Left hindlimb (tissue), 1 donor: ENCODE measurements around the gene CDHR1.
"Not testable (repeated sequence)": the region's sequence is repeated elsewhere in the genome, so short reads cannot be mapped to it uniquely, and the experiment has no call there.

ENCODE experiments used
- DNase-seq: peaks from one replicate; pipeline ENCODE4 v3.0.0-alpha.2; 2018

CDHR1 gene

DNA sequence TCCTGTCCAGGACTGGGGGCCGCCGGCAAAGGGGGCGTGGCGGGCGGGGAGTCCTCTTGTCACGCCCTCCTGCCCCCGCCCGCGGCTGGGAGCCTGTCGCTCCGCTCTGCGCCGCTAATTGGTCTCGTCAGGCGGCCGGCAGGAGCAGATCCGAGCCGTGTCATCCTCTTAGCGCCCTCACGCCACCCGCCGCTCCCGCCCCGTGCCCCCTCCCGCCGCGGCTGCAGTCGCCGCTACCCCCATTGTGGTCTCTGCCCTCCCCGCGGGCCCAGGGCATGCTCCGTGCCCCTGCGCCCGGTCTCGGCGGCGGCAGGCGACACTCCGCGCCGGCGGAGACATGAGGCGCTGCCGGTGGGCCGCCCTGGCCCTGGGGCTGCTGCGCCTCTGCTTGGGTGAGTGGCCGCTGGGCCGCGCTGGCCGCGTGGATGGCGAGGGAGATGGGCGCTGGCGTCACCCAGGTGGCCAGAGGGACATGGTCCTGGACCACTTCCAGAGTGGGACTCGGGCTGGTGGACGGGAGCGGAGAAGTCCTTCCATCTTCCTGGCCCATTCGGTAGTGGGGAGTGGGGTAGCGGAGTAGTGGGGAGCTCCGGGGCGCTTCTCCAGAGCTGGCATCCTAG, at the start of gene CDHR1:
Gene CDHR1, plus strand, starts transcription at position 114 of the 620 bp plus-strand sequence. Its CDS starts 224 bp downstream, at position 338.
- DNase-seq, result no peak

DNA sequence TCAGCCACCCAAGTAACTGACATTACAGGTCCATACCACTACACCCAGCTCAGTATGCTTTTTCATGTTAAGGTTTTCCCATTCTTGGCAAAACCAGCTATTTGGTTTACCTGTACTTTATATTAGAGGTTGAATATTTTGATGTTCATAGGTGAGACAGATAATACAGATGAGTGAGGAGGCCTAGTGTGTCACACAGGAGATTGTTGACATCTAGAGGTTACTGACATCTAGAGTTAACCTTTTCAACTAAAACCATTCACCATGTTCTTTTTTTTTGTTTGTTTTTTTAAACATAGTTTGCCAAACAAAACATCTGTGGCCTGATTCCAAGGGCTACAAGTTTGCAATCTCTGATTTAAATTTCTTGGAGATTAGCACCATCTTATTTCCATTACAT, 47.0 kb upstream of the CDHR1 start:
- DNase-seq, result no peak

DNA sequence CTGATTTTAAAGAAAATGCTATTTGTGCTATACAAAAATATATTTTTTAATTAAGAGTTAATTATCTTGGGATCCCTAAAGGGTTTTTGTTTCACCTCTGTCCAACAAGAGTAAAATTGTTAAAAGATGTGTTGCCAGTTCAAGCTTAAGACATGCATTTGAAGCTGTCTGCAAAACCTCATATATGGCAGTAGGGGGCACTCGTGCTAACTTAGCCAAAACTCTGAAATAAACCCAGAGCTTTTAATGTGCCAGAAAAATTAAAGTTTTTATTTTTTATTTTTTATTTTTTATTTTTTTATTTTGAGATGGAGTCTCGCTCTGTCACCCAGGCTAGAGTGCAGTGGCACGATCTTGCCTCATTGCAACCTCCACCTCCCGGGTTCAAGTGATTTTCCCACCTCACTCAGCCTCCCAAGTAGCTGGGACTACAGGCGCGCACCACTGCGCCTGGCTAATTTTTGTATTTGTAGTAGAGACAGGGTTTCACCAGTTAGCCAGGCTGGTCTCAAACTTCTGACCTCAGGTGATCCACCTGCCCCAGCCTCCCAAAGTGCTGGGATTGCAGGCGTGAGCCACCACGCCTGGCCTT, 46.2 kb upstream of the CDHR1 start:
- not testable (repeated sequence) for DNase-seq

DNA sequence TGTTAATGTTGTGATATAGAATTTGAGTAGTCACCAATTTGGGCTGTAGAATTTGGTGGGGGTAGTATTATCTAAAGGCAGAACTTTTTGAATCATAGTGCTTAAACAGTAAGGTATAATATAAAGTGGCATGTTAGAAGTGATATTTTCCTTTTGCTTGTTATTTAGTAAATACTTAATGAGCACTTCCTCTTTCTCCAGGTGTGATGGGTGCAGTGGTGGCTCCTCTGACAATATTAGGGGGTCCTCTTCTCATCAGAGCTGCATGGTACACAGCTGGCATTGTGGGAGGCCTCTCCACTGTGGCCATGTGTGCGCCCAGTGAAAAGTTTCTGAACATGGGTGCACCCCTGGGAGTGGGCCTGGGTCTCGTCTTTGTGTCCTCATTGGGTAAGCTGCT, 44.5 kb upstream of the CDHR1 start:
- no peak for DNase-seq

DNA sequence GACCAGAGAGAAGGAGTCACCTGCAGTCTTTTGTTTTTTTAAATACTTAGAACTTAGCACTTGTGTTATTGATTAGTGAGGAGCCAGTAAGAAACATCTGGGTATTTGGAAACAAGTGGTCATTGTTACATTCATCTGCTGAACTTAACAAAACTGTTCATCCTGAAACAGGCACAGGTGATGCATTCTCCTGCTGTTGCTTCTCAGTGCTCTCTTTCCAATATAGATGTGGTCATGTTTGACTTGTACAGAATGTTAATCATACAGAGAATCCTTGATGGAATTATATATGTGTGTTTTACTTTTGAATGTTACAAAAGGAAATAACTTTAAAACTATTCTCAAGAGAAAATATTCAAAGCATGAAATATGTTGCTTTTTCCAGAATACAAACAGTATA, 41.6 kb upstream of the CDHR1 start:
- no peak for DNase-seq

DNA sequence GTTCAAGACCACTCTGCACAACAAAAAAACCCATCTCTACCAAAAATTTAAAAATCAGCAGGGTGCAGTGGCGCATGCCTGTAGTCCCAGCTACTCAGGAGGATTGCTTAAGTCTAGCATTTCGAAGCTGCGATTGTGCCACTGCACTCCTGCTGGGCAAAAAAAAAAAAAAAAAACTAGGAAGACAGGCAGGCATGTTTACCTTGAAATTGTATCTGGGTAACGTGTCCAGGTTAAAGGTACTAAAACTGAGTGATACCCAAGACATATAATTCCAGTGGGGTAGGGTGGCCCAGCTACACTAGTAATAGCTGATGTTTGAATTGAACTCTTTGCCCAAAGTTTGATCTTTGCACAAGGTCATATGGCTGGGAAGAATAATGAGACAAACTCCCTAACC, 38.8 kb upstream of the CDHR1 start:
- no peak for DNase-seq

DNA sequence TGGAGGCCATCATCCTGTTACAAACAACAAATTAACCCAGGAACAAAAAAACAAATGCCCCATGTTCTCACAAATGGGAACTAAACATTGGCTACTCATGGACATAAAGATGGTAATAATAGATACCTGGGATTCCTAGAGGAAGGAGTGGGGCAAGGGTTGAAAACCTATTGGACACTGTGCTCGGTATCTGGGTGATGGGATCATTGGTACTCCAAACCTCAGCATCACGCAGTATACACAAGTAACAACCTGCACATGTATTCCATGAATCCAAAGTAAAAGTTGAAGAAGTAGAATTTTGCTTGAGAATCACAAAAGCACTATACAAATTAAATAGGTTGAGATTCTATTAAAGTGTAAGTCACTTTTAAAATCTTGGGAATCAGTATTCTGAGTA, 38.3 kb upstream of the CDHR1 start:
- no peak for DNase-seq

DNA sequence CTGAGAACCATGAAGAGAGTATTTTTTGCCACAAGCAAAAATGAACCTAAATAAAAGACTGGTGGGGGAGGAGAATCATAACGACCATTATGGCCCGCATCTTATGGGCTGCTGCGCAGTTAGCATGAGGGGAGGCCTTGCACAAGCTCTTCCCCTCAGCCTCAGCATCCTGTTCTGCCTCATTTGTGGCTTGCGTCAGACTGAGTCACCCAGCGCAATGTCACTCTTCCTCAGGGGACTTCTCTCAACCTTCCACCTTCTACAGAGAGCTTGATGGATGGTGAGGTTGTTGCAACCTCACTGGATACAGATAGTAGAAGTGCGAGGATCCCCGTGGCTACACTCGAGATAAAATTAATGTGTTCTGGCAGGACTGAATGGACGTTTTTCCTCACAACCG, 37.6 kb upstream of the CDHR1 start:
- no peak for DNase-seq

DNA sequence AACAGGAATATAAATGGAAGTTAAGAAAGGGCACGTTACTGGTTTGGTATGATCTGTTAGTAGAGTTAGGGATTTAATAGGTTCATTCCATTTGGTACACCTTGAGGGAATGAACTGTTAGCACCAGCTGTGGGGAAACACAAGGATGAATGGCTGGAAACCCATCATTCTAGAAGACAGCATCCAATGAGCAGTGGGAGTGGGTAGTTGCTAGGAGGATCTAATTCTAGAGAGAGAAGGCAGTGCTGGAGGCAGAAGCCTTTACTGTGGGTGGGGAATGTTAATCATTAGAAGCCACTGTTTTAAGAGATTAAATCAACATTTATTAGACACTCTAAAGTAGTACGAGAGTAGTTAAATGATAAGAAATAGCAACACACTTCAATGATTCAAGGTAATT, 36.3 kb upstream of the CDHR1 start:
- DNase-seq, result no peak

DNA sequence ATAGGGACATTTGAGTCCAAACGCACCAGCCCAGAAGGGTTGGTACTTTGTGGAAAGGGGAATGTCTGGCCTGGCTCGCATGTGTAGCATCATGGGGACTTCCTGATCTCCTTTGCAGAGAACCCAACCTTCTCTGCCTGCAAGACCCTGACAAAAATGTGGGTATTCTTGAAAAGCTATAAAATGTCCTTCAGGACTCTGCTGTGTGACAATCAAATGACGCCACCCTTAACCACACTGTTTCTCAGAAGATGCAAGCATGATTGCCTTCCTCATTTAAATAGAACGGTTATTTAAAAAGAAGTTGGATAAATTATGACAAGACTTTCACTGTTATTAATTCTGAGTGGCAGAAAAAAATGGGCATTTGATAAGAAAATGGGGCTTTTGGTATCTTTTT, 35.8 kb upstream of the CDHR1 start:
- no peak for DNase-seq

DNA sequence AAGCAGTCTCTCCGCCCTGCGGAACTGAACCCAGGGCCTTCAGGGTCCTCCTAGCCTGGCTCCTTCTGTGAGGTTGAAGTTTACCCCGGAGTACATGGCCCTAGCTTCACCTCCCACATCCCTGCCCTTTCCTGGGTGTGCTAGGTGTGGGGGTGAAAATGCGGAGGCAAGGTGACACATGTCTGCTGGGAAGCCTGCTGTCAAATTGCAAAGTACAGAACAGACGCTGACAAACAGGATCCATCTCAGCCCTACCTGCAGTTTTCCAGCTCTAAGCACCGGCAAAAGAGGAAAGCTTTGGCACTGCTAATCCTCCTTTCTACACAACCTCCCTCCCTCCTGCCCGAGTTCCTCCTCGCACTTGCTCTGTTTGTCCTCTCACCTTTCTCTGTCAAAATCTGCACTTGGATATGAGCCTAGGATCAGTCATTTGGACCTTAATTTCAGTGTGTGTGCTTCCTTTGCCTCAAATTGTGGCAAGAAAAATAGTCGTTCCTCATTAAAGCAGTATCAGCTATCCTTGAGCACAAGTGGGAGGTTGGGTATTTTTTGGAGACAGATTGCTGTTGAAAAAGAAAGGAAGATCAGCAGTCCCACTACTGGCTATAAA, 35.2 kb upstream of the CDHR1 start:
- DNase-seq, result no peak

DNA sequence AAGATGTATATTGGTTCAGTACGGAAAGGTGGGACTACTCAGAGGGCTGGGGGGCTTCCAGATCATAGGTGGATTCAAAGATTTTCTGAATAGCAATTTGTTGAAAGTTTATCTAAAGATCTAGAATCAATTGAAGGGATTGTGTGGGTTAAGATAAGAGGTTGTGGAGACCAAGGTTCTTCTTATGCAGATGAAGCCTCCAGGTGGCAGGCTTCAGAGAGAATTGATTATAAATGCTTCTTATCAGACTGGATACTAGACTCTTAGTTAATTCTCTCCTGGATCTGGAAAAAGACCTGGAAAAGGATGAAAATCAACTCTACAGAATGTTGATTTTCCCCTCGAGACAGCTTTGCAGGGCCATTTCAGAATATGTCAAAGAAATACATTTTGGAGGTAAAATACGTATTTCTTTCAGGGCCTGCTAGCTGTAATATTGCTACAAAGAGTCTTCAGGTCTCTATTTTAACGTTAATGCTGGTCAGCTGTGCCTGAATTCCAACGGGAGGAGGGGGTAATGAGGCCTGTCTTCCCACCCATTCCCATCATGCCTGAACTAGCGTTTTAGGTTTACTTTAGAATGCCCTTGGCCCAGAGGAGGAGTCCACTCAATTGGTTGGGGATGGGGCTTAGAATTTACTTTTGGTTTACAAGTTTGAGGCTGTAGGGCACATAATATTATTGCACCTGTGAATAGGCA, 33.5 kb upstream of the CDHR1 start:
- DNase-seq, result no peak

DNA sequence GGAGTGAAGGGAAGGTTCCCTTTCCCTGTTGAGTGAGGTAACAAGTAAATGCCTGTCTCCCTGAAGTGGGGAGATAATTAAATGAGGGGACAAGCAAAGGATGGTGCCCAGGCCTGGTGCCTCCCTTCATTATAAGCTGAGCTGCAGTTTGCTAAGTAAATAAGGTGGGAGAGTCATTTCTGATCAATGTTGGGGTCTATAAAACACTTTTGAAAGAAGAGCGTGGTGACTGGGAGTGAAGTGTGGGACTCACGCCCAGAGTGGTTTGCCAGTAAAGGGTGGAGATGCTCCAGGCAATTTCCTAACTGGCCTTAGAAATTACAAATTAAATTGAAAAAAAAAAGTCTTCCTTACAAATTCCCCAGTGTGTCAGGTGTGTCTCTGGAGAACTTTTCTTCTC, 30.3 kb upstream of the CDHR1 start:
- DNase-seq, result no peak

DNA sequence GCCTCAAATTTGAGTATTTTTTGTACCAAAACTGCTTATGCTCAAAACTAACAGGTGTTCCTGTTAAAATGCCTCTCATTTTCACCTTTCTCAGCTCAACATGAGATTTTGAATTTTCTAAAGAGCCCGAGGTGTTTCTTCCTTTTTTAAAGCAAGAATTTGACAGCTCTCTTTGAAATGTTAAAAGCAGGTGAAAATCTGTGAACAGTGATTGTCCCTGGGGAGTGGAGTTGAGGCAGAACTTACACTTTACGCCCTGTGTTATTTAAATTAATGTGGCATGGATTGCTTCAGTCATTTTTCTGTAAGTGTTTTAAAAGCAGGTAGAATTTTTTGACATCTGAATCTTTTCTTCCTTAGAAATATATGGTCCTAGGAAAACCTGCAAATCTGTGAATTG, 29.9 kb upstream of the CDHR1 start:
- DNase-seq, result no peak

DNA sequence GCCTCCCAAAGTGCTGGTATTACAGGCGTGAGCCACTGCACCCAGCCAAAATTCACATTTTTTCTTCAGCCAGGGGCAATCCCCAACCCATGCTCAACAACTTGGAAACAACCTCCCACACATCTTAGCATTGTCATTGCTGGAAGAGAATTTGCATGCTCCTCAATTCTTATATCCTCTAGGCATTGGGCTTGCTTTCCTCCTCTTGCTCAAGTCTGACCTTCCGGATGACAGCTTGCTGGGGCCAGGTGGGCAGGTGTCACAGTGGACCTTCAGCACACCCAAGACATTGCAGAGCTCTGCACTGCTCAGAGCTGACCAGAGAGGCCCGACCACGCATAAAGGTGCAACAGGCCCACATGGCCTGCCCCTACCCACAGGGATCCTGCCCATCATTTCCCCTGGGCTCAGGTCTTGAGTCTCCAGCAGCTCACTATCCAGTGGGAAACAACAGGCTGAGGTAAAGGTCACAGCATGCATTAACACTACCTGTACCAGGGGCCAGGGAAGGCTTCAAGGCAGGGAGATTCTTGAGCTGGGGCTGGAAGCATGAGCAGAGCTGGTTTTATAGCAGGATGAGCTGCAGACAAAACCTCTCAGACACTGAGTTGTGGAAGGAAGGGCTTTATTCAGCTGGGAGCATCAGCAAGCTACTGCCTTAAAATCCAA, 27.6 kb upstream of the CDHR1 start:
- DNase-seq, result no peak

DNA sequence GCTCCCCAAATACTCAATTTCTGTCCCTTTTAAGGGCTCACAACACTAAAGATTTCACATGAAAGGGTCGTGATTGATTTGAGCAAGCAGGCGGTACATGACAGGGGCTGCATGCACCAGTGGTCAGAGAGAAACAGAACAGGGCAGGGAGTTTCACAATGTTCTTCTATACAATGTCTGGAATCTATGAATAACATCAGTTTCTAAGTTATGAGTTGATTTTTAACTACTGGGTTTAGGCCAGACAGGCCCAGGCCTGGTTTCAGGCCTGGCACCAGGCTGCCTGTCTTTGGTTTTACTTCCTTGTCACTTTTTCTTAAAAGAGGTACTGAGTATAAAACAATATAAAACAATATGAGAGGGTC, 27.1 kb upstream of the CDHR1 start:
- not testable (repeated sequence) for DNase-seq

DNA sequence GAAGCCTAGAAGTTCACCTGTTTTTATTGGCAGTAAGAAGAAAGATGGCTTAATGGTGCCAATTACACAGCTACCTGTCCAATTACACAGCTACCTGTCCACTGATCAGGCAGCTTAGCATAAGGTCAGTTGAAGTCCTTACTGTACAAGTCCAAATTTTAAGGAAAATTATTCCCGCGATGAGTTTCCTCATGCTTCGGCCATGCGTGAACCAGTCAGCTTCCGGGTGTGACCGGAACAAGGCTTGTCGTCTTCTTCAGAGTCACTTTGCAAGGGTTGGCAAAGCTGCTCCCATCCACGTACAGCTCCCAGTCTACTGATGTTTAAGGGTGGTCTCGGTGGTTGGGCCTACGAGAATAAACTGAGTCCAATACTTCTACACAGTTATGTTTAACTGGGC, 26.0 kb upstream of the CDHR1 start:
- DNase-seq, result not testable (repeated sequence)

DNA sequence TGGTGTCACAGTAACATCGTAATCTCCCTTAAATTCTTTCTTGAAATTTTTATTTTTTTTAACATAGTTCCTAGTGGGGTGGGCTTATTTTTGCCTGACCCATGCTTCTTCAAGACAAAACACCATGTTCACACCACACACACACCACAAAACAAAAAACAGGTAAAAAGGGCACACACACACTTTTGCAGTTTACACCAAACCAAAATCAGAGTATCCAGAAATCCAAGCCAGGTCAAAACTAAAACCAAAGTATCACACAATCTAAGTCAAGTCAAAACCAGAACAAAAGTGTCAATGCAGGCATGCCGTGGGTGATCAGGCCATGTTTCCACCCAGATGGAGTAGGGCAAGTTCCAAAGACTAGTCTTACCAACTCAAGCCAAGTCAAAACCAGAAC, 23.1 kb upstream of the CDHR1 start:
- DNase-seq, result not testable (repeated sequence)

DNA sequence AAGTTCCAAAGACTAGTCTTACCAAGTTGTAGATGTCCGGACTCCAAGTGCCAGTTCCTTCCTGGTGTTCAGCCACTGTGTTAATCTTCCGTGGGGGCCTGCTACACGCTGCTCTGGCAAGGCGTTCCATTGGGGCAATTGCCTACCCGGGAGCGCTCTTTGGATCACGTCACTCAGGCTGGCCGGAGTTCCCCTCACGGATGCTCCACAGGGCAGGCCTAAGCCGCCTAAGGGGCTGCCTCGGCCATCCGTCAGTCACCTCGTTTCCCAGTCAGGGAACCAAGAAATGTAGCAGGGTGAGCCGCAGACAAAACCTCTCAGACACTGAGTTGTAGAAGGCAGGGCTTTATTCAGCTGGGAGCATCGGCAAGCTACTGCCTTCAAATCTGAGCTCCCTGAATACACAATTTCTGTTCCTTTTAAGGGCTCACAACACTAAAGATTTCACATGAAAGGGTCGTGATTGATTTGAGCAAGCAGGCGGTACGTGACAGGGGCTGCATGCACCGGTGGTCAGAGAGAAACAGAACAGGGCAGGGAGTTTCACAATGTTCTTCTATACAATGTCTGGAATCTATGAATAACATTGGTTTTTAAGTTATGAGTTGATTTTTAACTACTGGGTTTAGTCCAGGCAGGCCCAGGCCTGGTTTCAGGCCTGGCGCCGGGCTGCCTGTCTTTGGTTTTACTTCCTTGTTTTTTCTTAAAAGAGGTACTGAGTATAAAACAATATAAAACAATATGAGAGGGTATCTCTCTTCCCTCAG, 22.5 kb upstream of the CDHR1 start:
- DNase-seq, result not testable (repeated sequence)

DNA sequence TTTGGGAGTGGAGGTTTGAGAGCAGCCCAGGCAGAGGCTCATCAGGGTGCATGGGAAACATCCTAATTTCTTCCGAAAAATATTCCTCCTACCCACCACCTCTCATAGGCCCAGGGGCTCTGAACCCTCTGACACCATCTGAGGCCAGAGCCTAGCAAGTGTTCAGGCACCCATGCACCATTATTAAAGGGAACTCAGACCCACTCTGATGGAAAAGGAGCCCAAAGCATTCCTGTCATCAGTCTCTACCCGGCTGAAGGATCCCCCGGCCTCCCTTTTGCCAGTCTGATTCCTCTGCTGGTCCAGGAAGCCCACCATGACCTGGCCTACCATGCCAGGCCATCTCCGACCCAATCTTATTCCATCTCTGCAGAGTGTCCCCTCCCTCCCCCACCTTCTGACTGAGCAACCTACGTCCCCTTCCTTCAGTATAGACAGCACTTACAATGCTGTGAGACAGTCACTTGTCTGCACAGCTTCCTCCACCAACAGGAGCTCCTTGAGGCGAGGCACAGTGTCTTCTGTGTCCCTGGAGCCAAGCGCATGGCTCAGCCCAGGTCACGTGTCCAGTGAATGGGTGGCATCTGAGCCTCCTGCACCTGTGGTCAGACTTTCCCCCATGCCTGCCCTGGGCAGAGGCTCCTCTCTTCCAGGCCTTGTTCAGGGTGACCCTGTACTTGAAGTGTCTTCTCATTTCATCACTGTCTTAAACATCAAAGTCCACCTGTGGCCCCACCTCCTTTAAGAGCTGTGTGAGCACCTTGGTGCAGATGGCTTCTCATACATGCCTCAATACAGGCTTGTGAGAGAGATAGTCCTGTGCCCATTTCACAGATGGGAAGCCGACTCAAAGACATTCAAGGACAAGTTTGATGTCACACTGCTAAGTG, 21.6 kb upstream of the CDHR1 start:
- no peak for DNase-seq

DNA sequence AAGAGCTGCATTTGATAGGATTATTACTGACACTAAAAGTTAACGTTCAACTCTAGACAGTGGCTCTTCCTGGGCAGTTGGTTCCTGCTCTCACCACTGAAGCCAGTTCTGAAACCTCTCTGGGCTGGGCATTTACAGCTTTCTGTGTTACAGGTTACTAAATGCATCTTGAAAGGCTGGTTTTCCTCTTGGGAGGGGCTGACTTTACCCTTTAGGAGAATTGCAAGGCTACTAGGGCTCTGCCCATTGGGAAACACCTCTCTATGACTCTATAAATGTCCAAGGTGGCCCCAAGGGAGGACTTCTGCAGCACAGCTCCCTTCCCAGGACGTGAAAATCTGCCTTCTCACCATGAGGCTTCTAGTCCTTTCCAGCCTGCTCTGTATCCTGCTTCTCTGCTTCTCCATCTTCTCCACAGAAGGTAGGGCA, 20.8 kb upstream of the CDHR1 start, which contains the start of gene GPR15LG:
Gene GPR15LG, plus strand, starts transcription at position 301 of the 429 bp plus-strand sequence. Its CDS starts 51 bp downstream, at position 352.
- no peak for DNase-seq
